Right ventricle myocardium inferior (tissue), 1 donor: ENCODE measurements around the gene KHNYN. TPM values are rescaled to one million over a fixed set of nuclear protein-coding genes. Genes with fewer than 3 reads are reported as not detected.
A peak's percentile ranks its signal among the peaks of the same experiment; 100 is the strongest.

Experiments
- ATAC-seq: fragments of 200-7000 bp; cut with Tn5 transposase; one replicate; pipeline ENCODE4 v1.9.1; 2020; ENCODE audit warnings: mild to moderate bottlenecking, moderate library complexity
- DNase-seq: peaks from one replicate; pipeline ENCODE4 v3.0.0; 2021; ENCODE audit errors: missing footprints
- intact Hi-C: fragments of 100-400 bp; cut with DNase I; formaldehyde crosslinking; loops from one replicate; pipeline ENCODE4 v1.11.0; 2022
- total RNA-seq: library from RNA; stranded (reverse); fragmentation: NEBNext Ultra II Directional; extraction: Animal tissue kit (Norgen Biotek cat#: 25700); gene quantifications from one replicate; pipeline ENCODE4 v1.2.1, GENCODE V29; 2021
- donor health status: DM: no; HTN: yes; CAD: no; lungs with severe emphysema.

The KHNYN gene
- total RNA-seq, 1 donor from 2014 or later, result 23.3 TPM

DNA sequence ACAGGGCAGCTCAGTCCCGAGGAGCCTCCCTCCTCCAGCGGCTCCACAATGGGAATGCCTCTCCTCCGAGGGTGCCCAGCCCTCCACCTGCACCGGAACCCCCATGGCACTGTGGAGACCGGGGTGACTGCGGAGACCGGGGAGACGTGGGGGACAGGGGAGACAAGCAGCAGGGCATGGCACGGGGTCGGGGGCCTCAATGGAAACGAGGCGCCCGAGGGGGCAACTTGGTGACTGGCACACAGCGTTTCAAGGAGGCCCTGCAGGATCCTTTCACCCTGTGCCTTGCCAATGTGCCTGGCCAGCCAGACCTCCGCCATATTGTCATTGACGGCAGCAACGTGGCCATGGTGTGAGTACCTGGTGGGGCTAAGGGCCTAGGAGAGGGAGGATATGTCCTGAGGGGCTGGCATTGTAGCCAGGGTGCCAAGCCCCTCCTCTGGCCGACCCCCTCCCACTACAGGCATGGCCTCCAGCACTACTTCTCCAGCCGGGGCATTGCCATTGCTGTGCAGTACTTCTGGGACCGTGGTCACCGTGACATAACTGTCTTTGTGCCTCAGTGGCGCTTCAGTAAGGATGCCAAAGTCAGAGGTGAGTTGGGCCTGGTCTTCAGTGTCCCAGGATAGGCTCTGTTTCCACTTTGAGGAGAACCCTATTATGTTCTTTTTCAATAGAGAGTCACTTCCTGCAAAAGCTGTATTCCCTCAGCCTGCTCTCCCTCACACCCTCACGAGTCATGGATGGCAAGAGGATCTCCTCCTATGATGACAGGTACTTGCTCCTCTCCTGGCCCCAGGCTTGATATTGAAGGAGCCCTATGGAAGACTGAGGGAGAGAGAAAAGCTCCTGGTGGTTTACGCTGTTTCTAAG lies 2.7 kb downstream of the KHNYN start:
- ATAC-seq, result no peak

DNA sequence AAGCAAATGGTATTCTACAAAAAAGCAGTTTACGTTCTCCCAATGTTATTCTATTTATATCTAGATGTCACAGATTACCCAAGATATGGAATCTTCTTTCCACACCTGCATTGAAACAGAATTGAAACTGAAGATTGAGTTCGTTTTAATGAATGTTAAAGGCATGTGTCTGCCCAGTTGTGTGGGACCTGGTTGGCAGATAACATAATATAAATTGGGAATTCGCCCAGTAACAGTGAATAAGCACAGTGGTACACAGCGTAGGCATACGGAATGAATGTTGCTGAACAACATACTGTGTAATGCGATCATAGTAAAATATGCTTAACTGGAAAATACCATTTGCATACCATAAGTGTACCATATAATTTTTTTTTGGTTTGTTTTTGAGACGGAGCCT lies 4.3 kb downstream of the KHNYN start:
- intact Hi-C loops, result loop anchor here (10.0 kb wide), 1 partner anchor 289 kb away; the partner anchor contains the start of genes EMC9, PSME2 and RNF31
- DNase-seq, result no peak
- no peak for ATAC-seq

More for the DNA sequence above, 2.7 kb downstream of the KHNYN start:
- no peak for DNase-seq
- intact Hi-C loops, result loop anchor here (10.0 kb wide), 1 partner anchor 288 kb away; the partner anchor contains the start of genes EMC9, PSME2 and RNF31

DNA sequence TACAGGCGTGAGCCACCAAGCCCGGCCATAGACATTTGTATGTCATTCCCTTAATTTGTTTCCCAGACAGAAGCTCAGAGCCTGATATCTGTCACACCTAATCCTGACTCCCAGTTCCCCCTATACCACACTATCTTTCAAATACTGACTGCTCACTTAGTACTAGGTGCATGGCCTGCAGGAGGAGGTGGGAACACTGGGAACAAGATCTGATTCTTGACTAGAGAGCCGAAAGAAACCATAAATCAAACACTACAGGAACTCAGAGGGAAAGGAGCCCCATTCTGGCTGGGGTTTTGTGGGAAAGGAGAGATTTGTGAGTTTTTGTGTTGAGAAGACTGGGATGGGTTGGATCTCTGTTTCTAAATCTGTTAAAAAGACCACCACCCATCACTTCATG lies 4.9 kb downstream of the KHNYN start:
- ATAC-seq (no peak), DNase-seq (no peak)
- intact Hi-C loops, result loop anchor here (10.0 kb wide), 1 partner anchor 290 kb away; the partner anchor contains the start of genes EMC9, PSME2 and RNF31

DNA sequence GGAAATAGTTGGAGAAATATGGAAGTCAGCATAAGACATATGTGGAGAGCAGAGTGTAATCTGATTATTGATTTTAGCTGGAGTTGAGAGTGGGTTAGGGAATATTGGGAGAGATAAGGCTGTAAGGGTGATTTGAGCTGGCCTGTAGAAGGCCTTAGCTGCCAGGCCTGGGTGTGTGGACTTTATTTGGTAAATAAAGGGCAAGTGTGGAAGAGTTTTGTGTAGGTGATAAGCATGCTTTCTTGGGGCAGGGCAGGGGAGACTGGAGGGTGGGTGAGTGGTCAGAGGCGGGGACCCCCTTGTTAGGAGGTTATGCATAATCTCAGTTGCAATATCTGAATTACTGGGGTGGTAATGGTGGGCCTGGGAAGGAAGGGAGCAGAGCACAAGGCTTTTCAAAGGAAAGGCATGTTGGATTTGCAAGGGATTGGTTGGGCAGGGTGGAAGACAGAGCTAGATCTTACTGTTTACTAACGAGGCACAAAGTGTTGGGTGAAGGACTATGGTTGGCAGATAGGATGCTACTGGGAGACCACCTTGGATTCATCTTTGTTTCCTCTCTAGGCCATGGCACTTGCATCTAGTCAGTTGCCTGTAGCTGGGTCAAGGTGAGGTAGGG lies 5.5 kb downstream of the KHNYN start:
- ATAC-seq, result no peak
- DNase-seq, result no peak
- intact Hi-C loops, result loop anchor here (10.0 kb wide), 1 partner anchor 290 kb away; the partner anchor contains the start of genes EMC9, PSME2 and RNF31

DNA sequence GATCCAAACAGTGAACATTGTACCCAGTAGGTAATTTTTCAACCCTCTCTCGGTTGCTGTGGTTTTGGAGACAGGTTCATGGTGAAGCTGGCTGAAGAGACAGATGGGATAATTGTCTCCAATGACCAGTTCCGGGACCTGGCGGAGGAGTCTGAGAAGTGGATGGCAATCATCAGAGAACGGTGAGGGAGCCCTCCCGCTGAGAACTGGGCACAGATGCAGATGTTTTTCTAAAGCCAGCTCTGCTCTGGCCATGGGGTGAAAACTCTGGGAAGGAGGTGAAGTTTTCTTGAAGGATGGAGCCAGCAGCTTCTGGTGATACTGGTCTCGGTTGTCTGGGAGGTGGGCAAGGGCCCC lies 6.2 kb downstream of the KHNYN start:
- intact Hi-C loops, result loop anchor here (1.0 to 10.0 kb wide), 4 partner anchors 103 to 291 kb away; partner anchors contain the start of genes EMC9, LTB4R, PSME2 and RNF31
- DNase-seq (no peak), ATAC-seq (no peak)

DNA sequence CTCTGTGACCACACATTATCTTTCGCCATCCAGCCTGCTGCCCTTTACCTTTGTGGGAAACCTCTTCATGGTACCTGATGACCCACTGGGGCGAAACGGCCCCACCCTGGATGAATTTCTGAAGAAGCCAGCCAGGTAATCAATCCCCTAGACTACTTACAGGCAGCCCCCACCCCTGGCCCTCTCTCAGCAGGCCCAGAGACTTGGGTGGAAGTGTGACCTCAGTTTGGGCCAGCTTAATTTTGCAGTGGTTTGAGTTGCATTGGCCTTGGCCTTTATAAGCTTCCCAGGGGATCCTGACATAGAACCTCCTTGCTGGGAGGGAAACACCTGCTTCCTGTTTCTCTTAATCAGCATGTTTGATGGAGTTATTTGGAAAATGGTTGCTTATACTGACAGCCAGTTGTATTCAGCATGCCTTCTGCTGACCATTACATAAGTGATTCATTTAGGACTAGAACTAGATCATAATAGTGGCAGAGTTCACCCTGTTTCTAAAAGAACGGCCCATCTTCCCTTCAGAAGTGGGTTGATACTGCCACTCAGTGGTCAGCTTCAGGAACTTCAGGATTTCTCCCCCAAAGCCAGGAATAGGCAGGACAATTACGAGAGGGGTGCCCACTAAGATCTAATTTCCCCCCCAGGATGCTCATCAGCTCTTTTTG lies 6.7 kb downstream of the KHNYN start:
- intact Hi-C loops, result loop anchor here (1.0 to 10.0 kb wide), 4 partner anchors 103 to 292 kb away; partner anchors contain the start of genes EMC9, LTB4R, PSME2 and RNF31
- DNase-seq, result no peak
- peak; percentile 38 for ATAC-seq

DNA sequence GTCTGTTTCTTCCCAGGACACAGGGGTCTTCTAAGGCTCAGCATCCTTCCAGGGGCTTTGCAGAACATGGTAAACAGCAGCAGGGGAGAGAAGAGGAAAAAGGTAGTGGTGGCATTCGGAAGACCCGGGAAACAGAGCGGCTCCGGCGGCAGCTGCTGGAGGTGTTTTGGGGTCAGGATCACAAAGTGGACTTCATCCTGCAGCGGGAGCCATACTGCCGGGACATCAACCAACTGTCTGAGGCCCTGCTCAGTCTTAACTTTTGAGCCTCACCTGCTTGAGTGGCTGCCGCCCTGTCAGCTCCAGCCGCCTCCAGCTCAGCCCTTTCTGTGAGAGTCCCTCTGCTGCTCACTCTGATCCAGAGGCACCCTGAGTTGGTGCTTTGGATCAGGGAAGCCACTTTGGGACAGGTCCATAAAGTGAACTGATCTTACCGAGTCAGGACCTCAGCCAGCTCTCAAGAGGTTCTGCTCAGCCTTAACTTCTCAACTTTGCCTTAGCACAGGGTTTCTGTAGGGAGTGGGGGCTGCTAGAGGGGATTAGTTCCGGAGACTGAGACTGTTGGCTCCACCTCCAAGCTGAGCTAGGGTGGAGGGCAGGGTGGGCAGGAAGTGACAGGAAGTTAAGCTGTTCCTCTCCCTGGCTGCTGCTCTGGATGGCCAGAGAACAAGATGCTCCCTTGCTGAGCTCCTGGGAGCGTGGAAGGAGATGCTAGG lies 7.4 kb downstream of the KHNYN start:
- no peak for DNase-seq
- intact Hi-C loops, result loop anchor here (2.0 to 10.0 kb wide), 2 partner anchors 194 to 292 kb away; partner anchors contain the start of genes EMC9, PSME2, RNF31 and TINF2
- ATAC-seq, result no peak

DNA sequence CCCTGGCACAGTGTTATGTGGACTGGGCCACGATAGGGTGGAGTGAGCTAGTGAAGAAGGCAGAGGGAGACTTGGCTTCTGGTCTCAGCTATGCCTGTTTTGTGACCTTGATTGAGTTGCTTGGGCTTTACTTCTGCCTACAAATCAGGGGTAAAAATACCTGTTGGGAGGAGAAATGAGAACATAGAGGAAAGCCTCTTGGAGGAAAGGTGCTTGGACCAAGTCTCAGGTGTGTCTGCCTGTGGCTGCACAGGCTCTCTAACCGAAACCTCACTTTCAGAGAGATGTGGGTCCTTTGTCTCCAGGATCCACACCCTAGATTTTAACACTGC lies 7.9 kb downstream of the KHNYN start:
- intact Hi-C loops, result loop anchor here (2.0 to 10.0 kb wide), 2 partner anchors 195 to 293 kb away; partner anchors contain the start of genes EMC9, PSME2, RNF31 and TINF2
- no peak for ATAC-seq
- DNase-seq, result no peak

DNA sequence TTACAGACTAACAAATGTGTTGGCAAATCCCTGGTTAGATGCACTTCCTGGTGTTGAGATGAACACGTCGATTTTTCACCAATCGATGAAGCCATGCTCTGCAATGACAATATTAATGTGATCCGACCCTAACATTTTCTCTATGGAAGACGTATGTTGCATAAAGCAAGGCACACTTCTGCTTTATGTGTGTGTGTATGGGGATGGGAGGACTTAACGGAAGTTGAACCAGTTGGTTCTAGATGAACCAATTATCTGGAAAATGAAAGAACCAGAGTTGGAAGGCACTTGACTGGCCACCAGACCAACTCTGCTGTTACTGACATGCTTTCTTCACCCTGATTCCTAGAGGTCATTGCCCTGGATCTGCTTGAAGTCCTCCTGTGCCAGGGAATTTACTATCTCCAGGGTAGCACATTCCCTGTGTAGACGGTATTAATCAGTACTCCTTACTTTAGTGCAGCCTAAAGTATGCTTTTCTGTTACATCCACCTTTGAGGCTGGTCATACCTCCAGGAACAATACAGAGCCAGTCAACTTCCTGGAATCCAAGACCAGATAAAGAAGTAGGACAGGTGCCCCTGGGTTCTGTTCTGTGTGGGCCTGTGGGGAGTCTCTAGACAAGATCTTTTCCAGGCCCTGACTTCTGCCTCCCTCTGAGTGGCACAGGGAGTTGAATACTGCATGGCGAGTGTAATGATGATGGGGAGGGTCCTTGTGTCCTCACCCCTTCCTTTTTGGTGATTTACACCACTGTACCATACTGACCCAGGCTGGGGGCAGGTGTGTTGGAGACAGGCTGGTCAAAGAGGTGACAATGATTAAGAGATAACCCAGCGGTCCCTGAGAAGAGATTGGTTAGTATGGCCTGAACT lies 8.7 kb downstream of the KHNYN start:
- ATAC-seq (no peak), DNase-seq (no peak)
- intact Hi-C loops, result loop anchor here (10.0 kb wide), 1 partner anchor 294 kb away; the partner anchor contains the start of genes EMC9, PSME2 and RNF31

DNA sequence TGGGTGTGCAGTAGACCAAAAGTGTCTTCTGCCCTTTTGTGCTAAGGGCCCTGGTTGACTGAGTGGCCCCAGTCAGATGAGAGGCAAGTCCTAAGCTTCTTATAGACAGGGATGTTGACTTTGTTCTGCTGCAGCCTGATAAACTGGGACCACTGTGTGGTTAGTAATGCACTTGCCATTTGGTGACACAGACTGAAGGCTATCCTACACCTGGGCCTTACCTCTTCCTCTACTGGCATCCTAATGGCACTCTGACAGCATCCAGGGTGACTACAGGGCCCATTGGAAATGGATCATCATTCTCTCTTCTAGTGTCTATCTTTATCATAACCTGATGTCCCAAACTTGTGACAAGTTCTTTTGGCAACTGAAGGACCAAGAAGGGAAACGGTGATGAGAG lies 9.5 kb downstream of the KHNYN start:
- intact Hi-C loops, result loop anchor here (10.0 kb wide), 1 partner anchor 294 kb away; the partner anchor contains the start of genes EMC9, PSME2 and RNF31
- ATAC-seq (no peak), DNase-seq (no peak)

DNA sequence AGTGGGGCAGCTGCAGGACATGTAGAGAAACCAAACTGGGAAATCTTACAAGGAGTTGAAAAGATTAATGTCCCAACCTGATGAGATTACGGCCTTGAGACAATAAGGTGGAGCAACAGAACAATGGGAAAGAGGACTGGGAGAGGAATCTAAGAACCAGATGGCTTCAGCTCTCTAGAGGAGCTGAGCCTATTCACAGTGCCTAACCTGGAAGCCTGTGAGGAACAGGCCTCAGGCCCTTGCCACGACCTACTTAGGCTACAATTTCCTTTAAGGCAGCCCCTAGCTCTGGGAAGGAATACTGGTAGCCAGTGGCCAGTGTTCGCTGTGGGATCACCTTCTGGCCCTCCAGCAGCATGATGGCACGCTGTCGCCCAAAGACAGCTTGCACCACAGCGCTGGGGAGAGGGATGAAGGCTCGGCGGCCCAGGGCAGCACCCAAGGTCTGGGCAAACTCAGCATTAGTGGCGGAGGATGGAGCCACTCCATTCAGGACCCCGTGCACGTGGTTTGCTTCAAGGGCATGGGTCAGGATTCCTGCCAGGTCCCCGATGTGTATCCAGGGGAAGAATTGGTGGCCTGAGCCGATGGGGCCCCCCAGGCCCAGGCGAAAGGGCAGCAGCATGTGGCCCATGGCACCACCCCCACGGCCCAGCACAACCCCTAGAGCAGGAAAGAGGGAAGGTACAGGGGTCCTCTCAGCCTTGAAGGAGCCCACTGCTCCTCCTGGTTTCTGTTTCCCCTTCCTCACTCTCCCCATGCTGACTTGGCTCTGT lies 10.3 kb downstream of the KHNYN start:
- intact Hi-C loops, result loop anchor here (10.0 kb wide), 1 partner anchor 295 kb away; the partner anchor contains the start of genes EMC9, PSME2 and RNF31
- no peak for DNase-seq
- no peak for ATAC-seq

DNA sequence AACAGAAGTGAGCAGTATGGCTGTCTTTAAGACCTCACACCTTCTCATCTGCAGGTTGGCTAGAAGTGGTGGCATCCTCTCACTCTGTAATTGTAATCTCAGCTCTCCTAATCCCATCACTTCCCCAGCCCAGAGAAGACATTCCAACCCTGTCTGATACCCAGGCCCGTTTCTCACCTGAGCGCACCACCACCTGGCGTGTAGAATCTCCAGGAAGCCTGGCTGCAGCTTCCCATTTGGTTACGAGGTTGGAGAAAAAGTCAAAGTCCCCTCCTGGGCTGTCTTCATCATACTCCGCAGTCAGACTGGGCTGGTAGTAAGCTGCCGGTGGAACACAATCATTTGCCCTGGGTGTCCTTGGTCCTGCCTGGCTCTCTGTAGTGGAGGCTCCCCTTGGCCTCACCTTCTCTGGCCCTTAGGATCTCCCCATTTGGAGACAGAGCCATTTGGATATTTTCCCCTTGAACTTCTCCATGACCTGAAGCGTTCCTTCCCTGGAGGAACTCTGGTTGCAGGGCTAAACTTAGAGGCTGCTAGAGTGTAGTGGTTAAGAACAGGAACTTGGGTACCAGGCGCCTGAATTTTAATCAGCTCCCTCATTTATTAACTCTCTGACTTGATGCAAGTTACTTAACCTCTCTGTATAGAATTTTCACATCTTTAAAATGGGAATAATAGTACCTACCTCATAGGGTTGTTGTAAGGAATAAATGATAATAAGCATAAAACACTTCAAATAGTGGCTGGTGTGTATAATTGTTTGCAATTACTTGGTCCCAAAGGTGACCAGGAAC lies 11.0 kb downstream of the KHNYN start:
- no peak for ATAC-seq
- no peak for DNase-seq
- intact Hi-C loops, result no loop called here

DNA sequence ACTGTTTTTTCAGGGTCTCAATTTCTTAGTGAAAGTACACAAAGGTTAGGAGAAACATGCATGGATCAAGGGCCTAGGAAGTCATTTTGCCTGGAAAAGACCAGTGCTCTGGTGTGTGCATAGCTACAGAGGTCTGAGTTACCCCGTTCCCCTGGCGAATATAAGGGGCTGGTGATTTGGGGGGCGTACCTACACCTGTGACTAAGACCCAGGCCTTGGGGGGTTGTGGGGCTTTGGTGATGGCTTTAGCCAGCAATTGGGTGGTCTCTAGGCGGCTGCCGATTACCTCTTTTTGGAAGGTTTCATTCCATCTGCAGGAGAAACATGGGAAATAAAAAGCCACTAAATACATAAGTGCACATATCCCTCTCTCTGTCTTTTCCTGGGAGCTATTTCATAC lies 11.7 kb downstream of the KHNYN start:
- intact Hi-C loops, result no loop called here
- no peak for ATAC-seq

DNA sequence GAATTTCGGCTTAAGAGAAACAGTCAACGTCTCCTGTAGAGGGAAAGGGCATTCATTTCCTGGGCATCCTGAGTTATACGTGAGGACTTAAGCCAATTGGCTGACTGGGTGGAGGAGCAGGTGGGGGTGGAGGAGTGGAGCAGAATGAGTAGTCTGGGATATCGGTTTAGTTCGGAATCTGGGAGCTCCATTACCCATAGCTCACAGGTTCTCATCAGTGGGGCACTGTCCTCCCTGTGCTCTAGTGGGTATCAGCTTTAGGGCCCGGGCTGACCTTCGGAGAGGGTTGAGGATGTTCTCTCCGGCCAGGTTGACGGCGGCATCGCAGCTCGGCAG lies 12.1 kb downstream of the KHNYN start:
- ATAC-seq, result no peak
- intact Hi-C loops, result no loop called here
- no peak for DNase-seq

More for the DNA sequence above, 11.7 kb downstream of the KHNYN start:
- DNase-seq, result no peak

DNA sequence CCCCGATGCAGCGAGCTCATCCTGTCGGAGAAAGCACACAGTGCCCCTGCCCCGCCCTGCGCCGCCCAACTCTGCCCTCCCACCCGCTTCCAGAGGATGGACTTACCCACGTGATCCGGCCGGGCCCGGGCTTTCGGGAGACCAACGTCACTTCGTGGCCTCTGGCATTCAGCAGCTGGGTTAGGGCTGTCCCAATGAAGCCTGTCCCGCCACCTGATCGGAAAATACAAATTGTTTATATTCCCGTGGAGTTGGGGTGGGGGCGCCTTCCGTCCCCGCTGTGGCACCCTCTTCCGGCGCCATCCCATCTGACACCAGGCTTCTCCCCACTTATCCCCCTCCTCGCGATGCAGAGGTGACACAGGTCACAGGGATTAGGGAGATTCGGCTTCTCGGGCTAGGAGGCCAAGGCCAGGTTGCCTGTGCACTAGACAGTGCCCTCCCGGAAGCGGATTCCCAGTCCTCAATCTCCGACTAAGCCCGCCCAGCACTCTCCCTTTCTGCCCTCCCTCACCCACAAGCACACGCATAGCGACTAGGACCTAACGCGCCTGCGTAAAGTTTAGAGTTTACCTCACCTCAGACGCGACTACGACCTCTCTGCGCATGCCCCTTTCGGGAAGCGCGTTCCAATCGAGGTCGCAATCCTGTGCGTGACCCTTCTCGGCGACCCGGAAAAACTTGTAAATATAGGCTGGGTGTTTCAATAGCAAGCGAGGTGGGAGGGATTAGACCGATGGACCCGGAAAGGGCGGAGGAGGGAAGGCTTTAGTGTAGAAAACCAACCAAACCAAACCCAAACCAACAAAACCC lies 12.7 kb downstream of the KHNYN start, which contains the start of gene SDR39U1:
SDR39U1 (minus strand) TSS at position 537 of the 813 bp plus-strand sequence; CDS start at position 530, 7 bp downstream.
- intact Hi-C loops, result no loop called here
- DNase-seq (peak; percentile 96), ATAC-seq (peak; percentile 95)
